ENCODE measurements around the gene KY. TPM values are rescaled to one million over a fixed set of nuclear protein-coding genes. Genes with fewer than 3 reads are reported as not detected.
A peak's percentile ranks its signal among the peaks of the same experiment; 100 is the strongest.

Gene KY
- total RNA-seq, 1 donor from 2014 or later, result 3.7 TPM

DNA sequence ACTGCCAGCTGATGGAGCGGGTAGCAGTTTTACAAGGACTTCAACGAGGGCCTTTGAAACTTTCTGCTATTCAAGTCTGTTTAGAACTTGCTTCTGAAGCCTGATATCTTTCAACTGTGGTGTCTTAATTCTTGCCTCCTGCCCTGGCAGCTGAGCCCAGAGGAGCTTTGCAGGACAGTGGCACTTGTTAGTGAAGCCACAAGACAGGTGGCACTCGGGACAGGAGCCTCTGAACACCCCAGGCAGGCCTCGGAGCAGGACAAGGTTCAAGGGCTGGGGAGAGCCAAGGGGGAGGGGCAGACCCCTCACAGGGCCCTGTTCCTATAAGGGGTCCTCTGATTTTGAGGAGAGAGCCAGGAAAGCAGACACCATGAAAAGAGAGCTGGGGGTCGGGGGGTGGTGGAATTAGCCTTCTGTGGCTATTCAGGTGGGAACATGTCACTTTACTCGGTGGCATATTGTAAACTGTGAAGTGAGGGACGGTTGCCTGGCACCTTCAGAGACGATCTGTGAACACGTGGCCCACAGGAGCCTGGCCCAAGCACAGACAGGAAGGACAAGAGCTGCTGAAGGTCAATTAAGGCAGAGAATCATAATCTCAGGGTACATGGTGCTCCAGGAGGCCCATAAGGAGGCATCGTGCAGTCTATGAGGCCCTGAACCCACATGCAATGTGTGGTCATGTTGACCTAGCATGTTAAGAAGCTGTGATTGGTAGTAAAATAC, 30.1 kb upstream of the KY start:
- no peaks in the 10 kb centered on the region for H3K27me3 ChIP-seq
- no peaks in the 10 kb centered on the region for H3K36me3 ChIP-seq
- no peaks in the 10 kb centered on the region for H3K9me3 ChIP-seq
- TF ChIP-seq, protein P1, sequence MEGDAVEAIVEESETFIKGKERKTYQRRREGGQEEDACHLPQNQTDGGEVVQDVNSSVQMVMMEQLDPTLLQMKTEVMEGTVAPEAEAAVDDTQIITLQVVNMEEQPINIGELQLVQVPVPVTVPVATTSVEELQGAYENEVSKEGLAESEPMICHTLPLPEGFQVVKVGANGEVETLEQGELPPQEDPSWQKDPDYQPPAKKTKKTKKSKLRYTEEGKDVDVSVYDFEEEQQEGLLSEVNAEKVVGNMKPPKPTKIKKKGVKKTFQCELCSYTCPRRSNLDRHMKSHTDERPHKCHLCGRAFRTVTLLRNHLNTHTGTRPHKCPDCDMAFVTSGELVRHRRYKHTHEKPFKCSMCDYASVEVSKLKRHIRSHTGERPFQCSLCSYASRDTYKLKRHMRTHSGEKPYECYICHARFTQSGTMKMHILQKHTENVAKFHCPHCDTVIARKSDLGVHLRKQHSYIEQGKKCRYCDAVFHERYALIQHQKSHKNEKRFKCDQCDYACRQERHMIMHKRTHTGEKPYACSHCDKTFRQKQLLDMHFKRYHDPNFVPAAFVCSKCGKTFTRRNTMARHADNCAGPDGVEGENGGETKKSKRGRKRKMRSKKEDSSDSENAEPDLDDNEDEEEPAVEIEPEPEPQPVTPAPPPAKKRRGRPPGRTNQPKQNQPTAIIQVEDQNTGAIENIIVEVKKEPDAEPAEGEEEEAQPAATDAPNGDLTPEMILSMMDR (IDR thresholded peaks at IDR 0.05), result no peak
- no peak for TF ChIP-seq POLR2AphosphoS5 (IDR thresholded peaks at IDR 0.05; ENCODE audit: insufficient read depth in 1 of 2, low read depth in 1 of 2)
- TF ChIP-seq POLR2A (IDR thresholded peaks at IDR 0.05), result no peak
- peaks cover 12% of the 10 kb centered on the region for H3K4me1 ChIP-seq
- DNase-seq (ENCODE audit: extremely low spot score in 2 of 2), result no peak
- intact Hi-C loops (cut with DNase I), result no loop called here
- peak overlapping the region; percentile 14 for H3K27ac ChIP-seq
- H3K4me3 ChIP-seq, result no peak overlapping the region

DNA sequence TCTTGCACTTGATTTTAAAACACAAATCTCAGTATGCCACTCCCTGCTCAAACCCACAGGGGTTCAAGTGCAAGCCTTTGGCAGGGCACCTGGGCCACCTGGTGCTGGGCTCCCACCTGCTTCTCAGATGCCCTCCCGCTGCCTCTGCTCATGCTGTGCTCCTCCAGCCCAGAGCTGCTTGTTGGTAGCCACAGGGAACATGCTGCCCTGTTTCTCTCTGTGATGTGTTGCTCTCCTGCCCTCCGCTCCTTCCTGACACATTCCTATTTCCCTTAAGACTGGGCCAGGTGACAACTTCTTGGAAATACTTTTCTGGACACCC, 27.1 kb upstream of the KY start:
- DNase-seq (ENCODE audit: extremely low spot score in 2 of 2), result no peak
- Histone ChIP-seq H3K36me3 (no peaks in the 10 kb centered on the region), H3K9me3 (no peaks in the 10 kb centered on the region), H3K4me3 (no peak overlapping the region), H3K27me3 (no peaks in the 10 kb centered on the region), H3K27ac (no peak overlapping the region), H3K4me1 (peaks cover 12% of the 10 kb centered on the region)
- intact Hi-C loops (cut with DNase I), result no loop called here
- TF ChIP-seq POLR2A (IDR thresholded peaks at IDR 0.05), result no peak
- TF ChIP-seq, protein P1 (IDR thresholded peaks at IDR 0.05), result no peak
- TF ChIP-seq POLR2AphosphoS5 (IDR thresholded peaks at IDR 0.05; ENCODE audit: insufficient read depth in 1 of 2, low read depth in 1 of 2), result no peak

DNA sequence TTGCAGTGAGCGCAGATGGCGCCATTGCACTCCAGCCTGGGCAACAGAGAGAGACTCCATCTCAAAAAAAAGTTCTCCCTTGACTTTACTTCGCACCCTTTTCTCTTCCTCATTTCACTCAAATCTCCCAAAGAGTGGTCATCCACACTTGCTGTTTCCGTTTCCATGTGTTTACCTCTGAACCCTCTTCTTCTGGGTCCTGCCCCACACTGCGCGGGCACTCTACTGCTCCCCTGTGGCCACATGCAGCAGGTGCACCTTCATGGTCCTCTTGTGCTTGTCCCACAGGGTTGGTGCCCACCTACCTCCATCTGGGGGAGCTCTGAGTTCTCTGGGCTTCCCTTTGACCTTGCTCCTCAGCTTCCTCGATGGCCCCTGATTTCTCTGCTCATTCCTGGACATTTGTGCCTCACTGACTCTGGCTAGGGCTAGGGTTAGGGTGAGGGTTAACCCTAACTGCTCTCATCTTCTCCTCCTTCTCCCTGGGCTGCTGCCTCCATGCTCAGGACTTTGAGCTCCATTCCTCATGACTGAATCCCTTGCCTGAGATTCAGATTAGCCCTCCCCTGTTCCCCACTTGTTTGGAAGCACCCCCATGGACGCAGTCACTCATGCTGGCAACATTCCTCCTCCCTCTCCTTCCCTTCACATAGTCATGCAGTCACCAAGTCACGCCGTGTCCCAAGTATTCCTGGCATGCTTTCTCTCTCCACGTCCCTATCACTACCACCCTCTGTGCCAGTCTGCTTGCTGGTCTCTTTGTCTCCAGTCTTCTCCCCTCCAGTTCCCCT, 26.6 kb upstream of the KY start:
- Histone ChIP-seq H3K27ac (no peak overlapping the region), H3K36me3 (no peaks in the 10 kb centered on the region), H3K9me3 (no peaks in the 10 kb centered on the region), H3K4me3 (no peak overlapping the region), H3K27me3 (no peaks in the 10 kb centered on the region), H3K4me1 (peaks cover 12% of the 10 kb centered on the region)
- intact Hi-C loops (cut with DNase I), result no loop called here
- TF ChIP-seq, protein P1 (IDR thresholded peaks at IDR 0.05), result no peak
- TF ChIP-seq POLR2AphosphoS5 (IDR thresholded peaks at IDR 0.05; ENCODE audit: insufficient read depth in 1 of 2, low read depth in 1 of 2) (no peak), POLR2A (IDR thresholded peaks at IDR 0.05) (no peak)
- no peak for DNase-seq (ENCODE audit: extremely low spot score in 2 of 2)

DNA sequence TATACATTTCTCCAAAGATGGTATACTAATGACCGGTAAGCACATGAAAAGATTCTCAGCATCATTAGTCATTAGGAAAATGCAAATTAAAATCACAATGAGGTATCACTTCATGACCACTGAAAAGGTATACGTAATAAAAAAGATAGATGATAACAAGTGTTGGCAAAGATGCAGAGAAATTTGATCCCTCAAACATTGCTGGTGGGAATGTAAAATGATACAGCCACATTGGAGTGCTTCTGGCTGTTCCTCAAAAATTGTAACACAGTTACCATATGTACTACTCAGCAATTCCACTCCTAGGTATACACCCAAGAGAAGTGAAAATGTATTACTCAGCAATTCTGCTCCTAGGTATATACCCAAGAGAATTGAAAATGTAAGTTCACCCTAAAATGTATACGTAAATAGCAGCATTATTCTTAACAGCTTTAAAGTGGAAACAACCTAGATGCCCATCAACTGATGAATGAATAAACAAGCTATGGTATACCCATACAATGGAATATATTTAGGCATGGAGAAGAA, 25.0 kb upstream of the KY start:
- no peak overlapping the region for H3K27ac ChIP-seq
- no peaks in the 10 kb centered on the region for H3K9me3 ChIP-seq
- TF ChIP-seq POLR2AphosphoS5 (IDR thresholded peaks at IDR 0.05; ENCODE audit: insufficient read depth in 1 of 2, low read depth in 1 of 2), result no peak
- TF ChIP-seq POLR2A (IDR thresholded peaks at IDR 0.05), result no peak
- TF ChIP-seq, protein P1 (IDR thresholded peaks at IDR 0.05), result no peak
- no peaks in the 10 kb centered on the region for H3K36me3 ChIP-seq
- DNase-seq (ENCODE audit: extremely low spot score in 2 of 2), result no peak
- no peak overlapping the region for H3K4me3 ChIP-seq
- H3K27me3 ChIP-seq, result no peaks in the 10 kb centered on the region
- no peaks in the 10 kb centered on the region for H3K4me1 ChIP-seq
- intact Hi-C loops (cut with DNase I), result no loop called here

DNA sequence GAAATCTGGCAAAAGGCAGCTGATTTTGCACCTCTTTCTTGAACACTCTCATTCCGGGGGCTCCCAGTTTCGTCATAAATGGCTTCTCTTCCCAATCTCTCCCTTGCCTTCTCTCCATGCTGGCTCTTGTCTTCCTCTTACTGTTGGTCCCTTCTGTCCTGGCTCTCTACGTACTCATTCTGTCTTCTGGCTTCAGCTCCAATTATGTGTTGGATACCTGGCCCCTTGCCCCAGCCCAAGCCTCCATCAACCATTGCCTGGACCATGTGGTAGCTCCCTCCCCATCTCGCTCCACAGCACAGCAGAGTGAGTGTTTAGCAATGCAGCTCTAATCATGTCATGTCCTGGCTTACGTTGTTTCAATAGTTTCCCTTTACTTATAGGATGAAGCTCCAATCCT, 21.7 kb upstream of the KY start:
- Histone ChIP-seq H3K4me3 (no peak overlapping the region), H3K4me1 (no peaks in the 10 kb centered on the region), H3K27me3 (no peaks in the 10 kb centered on the region), H3K36me3 (no peaks in the 10 kb centered on the region), H3K27ac (no peak overlapping the region), H3K9me3 (no peaks in the 10 kb centered on the region)
- no peak for DNase-seq (ENCODE audit: extremely low spot score in 2 of 2)
- intact Hi-C loops (cut with DNase I), result no loop called here
- TF ChIP-seq POLR2A (IDR thresholded peaks at IDR 0.05), result no peak
- TF ChIP-seq, protein P1 (IDR thresholded peaks at IDR 0.05), result no peak
- no peak for TF ChIP-seq POLR2AphosphoS5 (IDR thresholded peaks at IDR 0.05; ENCODE audit: insufficient read depth in 1 of 2, low read depth in 1 of 2)

Measured in vagina (tissue), 2 donors.